ENCODE measurements around the gene VPS25.

GRCh38 chr17:42787266-42787665 lies 14.0 kb downstream of the VPS25 start:
- TF ChIP-seq CTCF (IDR thresholded peaks at IDR 0.05) (no peak), EP300 (IDR thresholded peaks at IDR 0.05) (no peak), POLR2A (IDR thresholded peaks at IDR 0.05) (no peak), POLR2AphosphoS5 (IDR thresholded peaks at IDR 0.05) (no peak)

Data from upper lobe of left lung (tissue), 4 donors.